Thyroid gland (tissue), 4 donors: ENCODE data around the gene CCDC194.

ENCODE experiments used
- POLR2A ChIP-seq, 2 donors: fragments of 450-650 bp; IDR thresholded peaks; one replicate each; pipeline ENCODE4 v1.6.1; 2017; ENCODE audit warnings: antibody characterized with exemption in 2 of 2, mild to moderate bottlenecking in 2 of 2, moderate library complexity in 1 of 2
- TF ChIP-seq, protein P1 (sequence below), 6 experiments: fragments of 200-600 bp in 3 of 6; fragments of 450-650 bp in 3 of 6; sonication (generic) in 3 of 6; IDR thresholded peaks; one replicate each; pipeline ENCODE4 v1.5.1; 2016 to 2019; ENCODE audit warnings: antibody characterized with exemption in 6 of 6, mild to moderate bottlenecking in 2 of 6, inconsistent platforms in 1 of 6, moderate library complexity in 1 of 6

DNA sequence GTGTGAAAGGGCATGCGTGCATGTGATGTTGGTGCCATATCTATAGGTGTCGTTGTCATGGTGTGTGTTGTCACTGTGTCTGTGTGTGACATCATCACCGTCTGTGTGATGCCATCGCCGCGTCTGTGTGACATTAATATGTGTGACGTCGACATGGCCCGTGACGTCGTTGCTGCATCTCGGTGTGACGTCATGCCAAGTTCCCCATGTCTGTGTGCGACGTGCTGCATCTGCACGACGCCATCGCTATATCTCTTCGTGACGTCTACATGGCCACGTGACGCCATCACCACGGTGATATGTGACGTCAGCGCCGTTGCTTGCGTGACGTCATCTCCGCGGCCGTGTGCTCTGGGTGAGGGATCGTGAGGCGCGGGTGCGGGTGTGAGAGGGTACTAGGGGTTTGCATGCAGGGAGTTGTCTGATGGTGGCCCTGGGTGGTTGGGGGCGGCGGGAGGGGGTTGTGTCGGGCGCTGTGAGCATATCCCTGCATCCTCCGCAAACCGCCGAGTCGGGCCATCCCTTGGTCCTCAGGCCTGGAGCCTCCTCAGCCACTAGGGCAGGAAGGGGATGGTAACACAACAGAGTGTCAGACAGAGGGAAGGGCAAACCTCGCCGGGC is 42.1 kb downstream of the CCDC194 start:
- TF ChIP-seq, protein P1, sequence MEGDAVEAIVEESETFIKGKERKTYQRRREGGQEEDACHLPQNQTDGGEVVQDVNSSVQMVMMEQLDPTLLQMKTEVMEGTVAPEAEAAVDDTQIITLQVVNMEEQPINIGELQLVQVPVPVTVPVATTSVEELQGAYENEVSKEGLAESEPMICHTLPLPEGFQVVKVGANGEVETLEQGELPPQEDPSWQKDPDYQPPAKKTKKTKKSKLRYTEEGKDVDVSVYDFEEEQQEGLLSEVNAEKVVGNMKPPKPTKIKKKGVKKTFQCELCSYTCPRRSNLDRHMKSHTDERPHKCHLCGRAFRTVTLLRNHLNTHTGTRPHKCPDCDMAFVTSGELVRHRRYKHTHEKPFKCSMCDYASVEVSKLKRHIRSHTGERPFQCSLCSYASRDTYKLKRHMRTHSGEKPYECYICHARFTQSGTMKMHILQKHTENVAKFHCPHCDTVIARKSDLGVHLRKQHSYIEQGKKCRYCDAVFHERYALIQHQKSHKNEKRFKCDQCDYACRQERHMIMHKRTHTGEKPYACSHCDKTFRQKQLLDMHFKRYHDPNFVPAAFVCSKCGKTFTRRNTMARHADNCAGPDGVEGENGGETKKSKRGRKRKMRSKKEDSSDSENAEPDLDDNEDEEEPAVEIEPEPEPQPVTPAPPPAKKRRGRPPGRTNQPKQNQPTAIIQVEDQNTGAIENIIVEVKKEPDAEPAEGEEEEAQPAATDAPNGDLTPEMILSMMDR (IDR thresholded peaks at IDR 0.05) = no peak
- TF ChIP-seq POLR2A (IDR thresholded peaks at IDR 0.05) = no peak
